Fibroblast of the aortic adventitia (primary cell): ENCODE data around the gene DCAF17. TPM values are rescaled to one million over a fixed set of nuclear protein-coding genes. Genes with fewer than 3 reads are reported as not detected.

ENCODE experiments used
- DNase-seq: peaks from one replicate; pipeline ENCODE4 v3.0.0-alpha.2; 2010; ENCODE audit warnings: low read depth
- H3K4me3 ChIP-seq: 2 replicates; pipeline ENCODE4 v1.5.1; 2011; ENCODE audit warnings: low read depth, mild to moderate bottlenecking, control low read depth, low read length, moderate library complexity
- total RNA-seq: library from RNA; depleted of rRNA; stranded (reverse); fragments of >200 nt; gene quantifications from 2 replicates; pipeline ENCODE4 v1.2.3, GENCODE V29; 2012; ENCODE audit warnings: low replicate concordance
- TF ChIP-seq, protein P1 (sequence below): IDR thresholded peaks from 2 replicates; pipeline ENCODE4 v1.5.1; 2011; ENCODE audit warnings: mild to moderate bottlenecking, low read length, control low read depth, inconsistent platforms; ENCODE audit not compliant: insufficient read depth

DCAF17 gene
- total RNA-seq, 1 donor = 34.7 TPM

DNA sequence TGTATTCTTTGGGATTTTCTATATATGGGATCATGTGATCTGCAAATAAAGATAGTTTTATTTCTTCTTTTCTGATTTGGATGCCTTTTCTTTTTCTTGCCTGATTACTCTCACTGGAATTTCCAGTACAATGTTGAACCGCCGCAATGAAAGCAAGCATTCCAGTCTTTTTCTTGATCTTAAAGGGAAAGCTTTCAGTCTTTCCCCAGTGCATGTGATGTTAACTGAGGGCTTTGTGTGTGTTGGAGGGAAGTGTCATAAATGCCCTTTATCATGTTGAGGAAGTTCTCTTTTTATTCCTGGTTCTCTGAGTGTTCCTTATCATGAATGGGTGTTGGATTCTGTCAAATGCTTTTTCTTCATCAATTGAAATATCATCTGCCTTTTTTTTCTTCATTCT, 71.3 kb downstream of the DCAF17 start:
- TF ChIP-seq, protein P1, sequence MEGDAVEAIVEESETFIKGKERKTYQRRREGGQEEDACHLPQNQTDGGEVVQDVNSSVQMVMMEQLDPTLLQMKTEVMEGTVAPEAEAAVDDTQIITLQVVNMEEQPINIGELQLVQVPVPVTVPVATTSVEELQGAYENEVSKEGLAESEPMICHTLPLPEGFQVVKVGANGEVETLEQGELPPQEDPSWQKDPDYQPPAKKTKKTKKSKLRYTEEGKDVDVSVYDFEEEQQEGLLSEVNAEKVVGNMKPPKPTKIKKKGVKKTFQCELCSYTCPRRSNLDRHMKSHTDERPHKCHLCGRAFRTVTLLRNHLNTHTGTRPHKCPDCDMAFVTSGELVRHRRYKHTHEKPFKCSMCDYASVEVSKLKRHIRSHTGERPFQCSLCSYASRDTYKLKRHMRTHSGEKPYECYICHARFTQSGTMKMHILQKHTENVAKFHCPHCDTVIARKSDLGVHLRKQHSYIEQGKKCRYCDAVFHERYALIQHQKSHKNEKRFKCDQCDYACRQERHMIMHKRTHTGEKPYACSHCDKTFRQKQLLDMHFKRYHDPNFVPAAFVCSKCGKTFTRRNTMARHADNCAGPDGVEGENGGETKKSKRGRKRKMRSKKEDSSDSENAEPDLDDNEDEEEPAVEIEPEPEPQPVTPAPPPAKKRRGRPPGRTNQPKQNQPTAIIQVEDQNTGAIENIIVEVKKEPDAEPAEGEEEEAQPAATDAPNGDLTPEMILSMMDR = no peak
- no peak overlapping the region for H3K4me3 ChIP-seq
- DNase-seq = peak; percentile 32

DNA sequence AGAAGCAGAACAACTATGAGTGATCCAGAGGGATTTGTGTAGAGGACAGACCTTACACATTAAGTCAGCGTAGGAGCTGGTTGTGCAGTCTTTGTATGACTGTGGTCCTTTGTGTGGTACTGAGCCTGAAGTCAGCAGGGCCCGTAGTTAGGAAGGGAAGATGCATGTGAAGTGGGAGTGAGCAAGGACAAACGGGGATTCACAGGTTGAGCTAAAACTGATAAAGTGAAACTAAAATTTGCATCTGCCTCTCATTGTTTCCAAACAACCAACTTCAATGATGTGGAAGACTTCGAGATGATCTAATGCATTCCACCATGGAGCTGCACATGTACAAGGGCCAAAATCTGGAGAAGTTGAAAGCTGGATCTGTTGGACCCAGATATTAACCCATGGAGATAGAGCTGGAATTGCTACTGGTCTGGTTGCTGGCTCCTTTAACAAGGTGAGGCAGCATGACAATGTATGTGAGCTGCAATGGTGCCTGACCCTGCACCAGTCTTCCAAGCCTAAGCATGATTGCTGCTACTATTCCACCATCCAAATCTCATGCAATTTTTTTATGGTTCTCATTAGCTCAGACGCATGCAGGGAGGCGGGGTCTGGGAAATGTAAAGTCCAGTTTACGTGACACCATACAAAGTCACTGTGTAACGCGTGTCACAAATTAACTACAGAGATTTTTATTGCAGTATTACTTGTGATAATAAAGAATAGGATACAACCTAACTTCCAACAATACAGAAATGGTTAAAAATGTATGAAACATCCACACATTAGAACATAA, 76.1 kb downstream of the DCAF17 start:
- DNase-seq = no peak
- H3K4me3 ChIP-seq = no peak overlapping the region
- TF ChIP-seq, protein P1 = no peak

DNA sequence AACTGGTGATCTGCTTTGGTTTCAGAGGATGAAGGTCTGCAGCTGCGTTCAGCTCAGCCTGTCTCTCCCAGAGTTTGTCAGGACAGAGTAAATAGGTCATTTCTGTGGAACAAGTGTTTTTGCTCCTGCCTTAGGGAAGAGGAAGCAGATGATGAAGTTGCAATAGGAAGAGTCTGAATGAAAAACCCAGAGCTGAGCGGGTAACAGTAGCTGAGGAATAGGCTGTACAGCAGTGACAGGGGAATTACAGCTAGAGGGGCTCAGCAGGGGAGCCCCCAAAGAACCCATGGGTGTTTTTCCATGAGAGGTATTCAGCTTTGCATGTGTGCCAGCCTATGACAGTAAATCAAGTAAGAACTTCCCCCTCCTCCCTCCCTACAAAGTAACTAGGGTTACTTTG, 78.0 kb downstream of the DCAF17 start:
- DNase-seq = no peak
- no peak overlapping the region for H3K4me3 ChIP-seq
- TF ChIP-seq, protein P1 = no peak

DNA sequence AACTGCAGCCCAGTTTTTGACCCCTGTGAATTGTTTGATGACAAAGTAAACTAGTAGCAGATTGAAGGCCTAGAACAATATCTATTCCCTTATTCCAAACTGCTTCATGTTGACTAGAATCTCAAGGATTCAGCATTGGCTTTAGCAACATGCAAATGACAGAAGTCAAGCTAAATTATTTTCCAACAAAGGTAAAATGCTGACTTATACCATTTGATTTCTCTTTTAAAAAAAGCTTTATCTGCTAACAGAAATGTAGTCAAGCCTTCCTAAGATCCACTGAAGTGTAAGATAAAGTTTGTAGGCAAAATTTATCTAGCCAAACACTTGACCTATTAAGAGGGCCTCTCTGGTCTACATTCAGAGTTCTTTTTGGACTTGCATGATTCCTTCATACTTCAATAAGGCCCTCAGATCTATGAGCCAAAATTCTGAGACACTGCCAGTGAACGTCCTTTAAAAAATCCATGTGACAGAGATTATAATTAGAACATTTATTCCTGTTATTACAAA, 78.7 kb downstream of the DCAF17 start:
- DNase-seq = no peak
- H3K4me3 ChIP-seq = no peak overlapping the region
- TF ChIP-seq, protein P1 = no peak

DNA sequence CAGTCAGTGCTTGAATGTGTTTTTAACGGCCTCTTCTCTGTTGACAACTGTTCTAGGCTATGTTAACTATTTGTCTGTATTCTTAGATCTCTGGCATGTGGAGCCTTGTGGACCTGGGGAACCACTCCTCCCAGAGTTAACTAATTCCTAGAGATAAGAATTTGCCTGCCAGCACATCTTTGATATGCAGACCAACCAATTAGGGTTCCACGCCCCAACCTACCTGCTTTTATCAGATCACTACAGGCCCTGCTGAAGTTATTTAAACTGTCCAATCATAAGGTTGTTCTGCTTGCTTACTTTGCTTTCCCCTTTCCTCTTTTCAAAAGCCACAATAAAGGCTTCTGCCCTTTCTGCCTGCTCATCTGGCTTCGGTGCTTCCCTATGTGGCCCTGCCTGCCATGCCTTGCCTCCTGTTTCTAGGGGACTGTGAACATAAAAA, 79.7 kb downstream of the DCAF17 start:
- TF ChIP-seq, protein P1 = no peak
- no peak overlapping the region for H3K4me3 ChIP-seq
- DNase-seq = no peak

DNA sequence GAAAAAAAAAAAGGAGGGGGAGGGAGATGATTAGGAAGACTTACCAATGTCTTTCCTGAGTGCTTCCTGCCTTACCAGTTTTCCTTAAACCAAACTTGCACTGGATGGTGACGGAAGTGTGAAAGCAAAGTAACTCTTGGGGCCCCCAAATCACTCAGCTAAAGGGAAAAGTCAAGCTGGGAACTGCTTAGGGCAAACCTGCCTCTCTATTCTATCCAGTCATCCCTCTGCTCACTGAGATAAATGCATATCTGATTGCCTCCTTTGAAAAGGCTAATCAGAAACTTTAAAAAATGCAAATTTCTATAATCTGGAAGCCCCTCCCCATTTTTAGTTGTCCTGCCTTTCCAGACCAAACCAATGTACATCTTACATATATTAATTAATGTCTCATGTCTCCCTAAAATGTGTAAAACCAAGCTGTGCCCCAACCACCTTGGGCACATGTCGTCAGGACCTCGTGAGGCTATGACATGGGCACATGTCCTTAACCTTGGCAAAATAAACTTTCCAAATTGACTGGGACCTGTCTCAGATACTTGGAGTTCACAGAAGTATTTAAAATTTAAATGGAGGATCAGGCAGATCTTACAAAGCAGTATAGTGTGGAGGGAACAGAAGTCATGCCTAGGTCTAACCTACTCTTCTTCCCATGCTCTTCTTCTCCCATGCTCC, 81.0 kb downstream of the DCAF17 start:
- TF ChIP-seq, protein P1 = no peak
- H3K4me3 ChIP-seq = no peak overlapping the region
- no peak for DNase-seq
